Naive thymus-derived CD4-positive, alpha-beta T cell (primary cell): ENCODE measurements around the gene CER1. TPM values are rescaled to one million over a fixed set of nuclear protein-coding genes. Genes with fewer than 3 reads are reported as not detected.
"Not testable (repeated sequence)": the region's sequence is repeated elsewhere in the genome, so short reads cannot be mapped to it uniquely, and the experiment has no call there.

Source experiments
- ATAC-seq: fragments of 150-1000 bp; cut with Tn5 transposase; 2 replicates; pipeline ENCODE4 v1.10.0; 2021; ENCODE audit warnings: mild to moderate bottlenecking, moderate library complexity
- CTCF ChIA-PET: fragments of 350-600 bp; sonication (Branson Sonifier 250); formaldehyde crosslinking; loops from one replicate; lab custom pipeline; 2021; ENCODE audit warnings: antibody characterized with exemption; lab: Charles Lee
- POLR2A ChIA-PET: fragments of 350-600 bp; sonication (Branson Sonifier 250); formaldehyde crosslinking; loops from one replicate; lab custom pipeline; 2021; ENCODE audit warnings: antibody characterized with exemption, inconsistent platforms; lab: Charles Lee
- DNase-seq, 9 donors: peaks; one replicate each; pipeline versions ENCODE4 v3.0.0 to v3.0.0-alpha.2; 2020 to 2022; ENCODE audit warnings: mixed read lengths in 1 of 9
- H3K27ac ChIP-seq: one replicate; pipeline ENCODE4 v1.7.0; 2013; ENCODE audit warnings: mild to moderate bottlenecking, low read depth, low read length, moderate library complexity
- H3K27me3 ChIP-seq, 2 donors: one replicate each; pipeline ENCODE4 v1.7.0; 2013; ENCODE audit warnings: low read length in 2 of 2, mild to moderate bottlenecking in 2 of 2, moderate library complexity in 2 of 2; ENCODE audit not compliant: control insufficient read depth in 2 of 2, insufficient read depth in 2 of 2
- H3K36me3 ChIP-seq, 3 experiments: 1 replicate in 2 of 3; 2 replicates in 1 of 3; pipeline ENCODE4 v1.7.0; 2013; ENCODE audit warnings: low read length in 3 of 3, mild to moderate bottlenecking in 3 of 3, moderate library complexity in 1 of 3; ENCODE audit not compliant: insufficient read depth in 3 of 3, control insufficient read depth in 2 of 3
- H3K4me1 ChIP-seq, 2 donors: one replicate each; pipeline ENCODE4 v1.7.0; 2013; ENCODE audit warnings: low read length in 2 of 2, mild to moderate bottlenecking in 2 of 2, moderate library complexity in 1 of 2; ENCODE audit not compliant: control insufficient read depth in 2 of 2, insufficient read depth in 2 of 2
- H3K4me3 ChIP-seq: 2 replicates; pipeline ENCODE4 v1.7.0; 2013; ENCODE audit warnings: mild to moderate bottlenecking, low read length
- H3K9me3 ChIP-seq, 3 experiments: 1 replicate in 2 of 3; 2 replicates in 1 of 3; pipeline ENCODE4 v1.7.0; 2013; ENCODE audit warnings: low read length in 3 of 3; ENCODE audit not compliant: control insufficient read depth in 2 of 3
- H3K27ac Mint-ChIP-seq, 9 donors: one replicate each; pipeline ENCODE4 v1.8.0; 2020 to 2022; ENCODE audit warnings: mixed read lengths in 9 of 9, mild to moderate bottlenecking in 8 of 9, moderate library complexity in 5 of 9, inconsistent platforms in 2 of 9
- H3K27me3 Mint-ChIP-seq, 5 donors: one replicate each; pipeline ENCODE4 v1.8.0; 2021 to 2022; ENCODE audit warnings: mixed read lengths in 5 of 5, mild to moderate bottlenecking in 1 of 5
- H3K36me3 Mint-ChIP-seq, 5 donors: one replicate each; pipeline ENCODE4 v1.8.0; 2020 to 2022; ENCODE audit warnings: mixed read lengths in 5 of 5, mild to moderate bottlenecking in 3 of 5, inconsistent platforms in 1 of 5
- H3K4me1 Mint-ChIP-seq, 7 donors: one replicate each; pipeline ENCODE4 v1.8.0; 2020 to 2022; ENCODE audit warnings: mixed read lengths in 7 of 7, mild to moderate bottlenecking in 3 of 7, inconsistent platforms in 1 of 7
- H3K4me3 Mint-ChIP-seq, 10 donors: one replicate each; pipeline ENCODE4 v1.8.0; 2020 to 2022; ENCODE audit warnings: mild to moderate bottlenecking in 10 of 10, mixed read lengths in 10 of 10, moderate library complexity in 6 of 10, inconsistent platforms in 2 of 10
- H3K9me3 Mint-ChIP-seq, 11 donors: one replicate each; pipeline ENCODE4 v1.8.0; 2020 to 2022; ENCODE audit warnings: mixed read lengths in 11 of 11, mild to moderate bottlenecking in 4 of 11, inconsistent platforms in 1 of 11, moderate library complexity in 1 of 11
- intact Hi-C, 2 donors: fragments of 100-400 bp; cut with micrococcal nuclease; formaldehyde crosslinking; loops; one replicate each; pipeline ENCODE4 v1.15.1; 2023
- polyA plus RNA-seq, 2 donors: library from polyadenylated mRNA; unstranded; fragments of 300-500 nt; fragmentation: Illumina TruSeq; gene quantifications; one replicate each; pipeline ENCODE4 v1.2.3, GENCODE V29; 2021
- total RNA-seq, 6 experiments: library from RNA in 5 of 6; stranded (reverse) in 5 of 6; gene quantifications; 1 replicate in 5 of 6; 2 replicates in 1 of 6; pipeline ENCODE4 v1.2.3 and lab custom pipeline; 2021 to 2026

Gene CER1
- total and polyA plus RNA-seq, 7 experiments from 2014 or later = not detected

DNA sequence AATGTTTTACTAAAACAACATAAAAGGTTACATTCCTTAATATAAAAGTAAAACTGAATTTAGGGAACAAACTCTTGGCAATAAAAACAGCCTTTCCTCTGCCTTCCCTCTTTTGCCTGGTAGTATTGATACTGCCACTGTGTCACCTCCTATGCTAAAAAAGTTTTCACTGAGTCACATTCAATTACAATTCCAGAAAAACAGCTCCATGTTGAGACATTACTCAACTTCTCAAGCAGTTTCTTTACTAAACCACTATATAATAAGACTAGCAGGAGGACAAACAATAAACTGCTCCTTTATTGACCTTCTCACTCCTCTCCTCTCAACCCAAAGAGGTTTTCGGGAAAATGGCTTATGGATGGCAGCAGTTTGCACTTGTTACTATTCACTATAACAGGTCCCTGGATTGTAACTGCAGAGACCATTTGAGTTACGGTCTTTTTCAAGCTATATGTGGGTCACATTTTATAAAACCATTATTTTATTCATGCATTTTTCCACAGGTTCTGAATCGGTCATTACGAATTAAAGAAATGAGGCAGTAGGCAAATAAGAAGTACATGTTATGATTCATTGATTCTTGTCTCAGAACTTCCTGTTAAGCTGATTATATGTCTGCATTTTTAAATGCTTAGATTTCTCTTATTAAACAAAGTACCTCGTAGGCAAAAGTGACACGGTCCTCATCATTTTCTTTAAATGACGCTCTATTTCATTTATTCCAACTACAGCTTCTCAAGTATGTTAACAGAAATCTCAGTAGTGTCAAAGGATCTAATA is 31.4 kb downstream of the CER1 start:
- Histone ChIP-seq H3K9me3 (no peaks in the 10 kb centered on the region), H3K36me3 (peaks cover 0 to 7% (median 0%) of the 10 kb centered on the region in 3 experiments), H3K4me1 (peaks cover 6 to 8% of the 10 kb centered on the region in 2 donors), H3K27ac (no peak overlapping the region), H3K4me3 (no peak overlapping the region), H3K27me3 (no peaks in the 10 kb centered on the region)
- POLR2A ChIA-PET = no interaction called here
- H3K9me3 Mint-ChIP-seq = no peaks in the 10 kb centered on the region
- H3K27ac Mint-ChIP-seq = peak overlapping the region in 5 of 9 donors; percentile 2 to 72 (median 10)
- no peak for DNase-seq
- H3K4me1 Mint-ChIP-seq = peaks cover 22 to 40% (median 33%) of the 10 kb centered on the region in 7 donors
- CTCF ChIA-PET = no interaction called here
- peaks cover 4 to 23% (median 11%) of the 10 kb centered on the region in 5 donors for H3K36me3 Mint-ChIP-seq
- intact Hi-C loops = loop anchor here in 1 of 2 donors (10.0 kb wide), 1 partner anchor 366 kb away; no protein-coding TSS in a partner anchor
- no peak for ATAC-seq
- H3K4me3 Mint-ChIP-seq = peak overlapping the region in 6 of 10 donors; percentile 2 to 54 (median 25)
- H3K27me3 Mint-ChIP-seq = peaks cover 0 to 1% (median 0%) of the 10 kb centered on the region in 5 donors

DNA sequence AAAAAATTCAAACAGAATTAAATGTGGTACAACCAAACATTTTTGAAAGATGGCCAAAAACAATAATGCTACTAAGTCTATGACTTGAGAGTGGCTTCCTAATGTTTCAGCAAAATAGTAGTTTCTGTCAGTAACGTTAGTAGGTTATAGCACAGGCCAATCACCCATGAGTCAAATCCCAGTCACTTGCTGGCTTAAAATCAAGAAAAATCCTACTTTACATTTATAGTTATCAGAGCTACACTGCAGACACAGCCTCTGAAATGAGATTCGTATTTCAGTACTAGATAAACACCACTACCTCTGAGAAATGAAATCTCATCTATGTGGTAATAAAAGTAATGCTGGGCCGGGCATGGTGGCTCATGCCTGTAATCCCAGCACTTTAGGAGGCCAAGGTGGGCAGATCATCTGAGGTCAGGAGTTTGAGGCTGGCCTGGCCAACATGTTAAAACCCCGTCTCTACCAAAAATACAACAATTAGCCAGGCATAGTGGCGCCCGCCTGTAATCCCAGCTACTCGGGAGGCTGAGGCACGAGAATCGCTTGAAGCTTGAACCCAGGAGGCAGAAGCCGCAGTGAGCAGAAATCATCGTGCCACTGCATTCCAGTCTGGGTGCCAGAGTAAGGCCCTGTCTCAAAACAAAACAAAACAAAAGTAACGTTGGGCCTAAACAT is 35.4 kb downstream of the CER1 start:
- Histone ChIP-seq H3K4me1 (peaks cover under 1 to 1% of the 10 kb centered on the region in 2 donors), H3K9me3 (no peaks in the 10 kb centered on the region), H3K27me3 (no peaks in the 10 kb centered on the region), H3K4me3 (no peak overlapping the region), H3K36me3 (peaks cover 0 to 7% (median 0%) of the 10 kb centered on the region in 3 experiments), H3K27ac (no peak overlapping the region)
- ChIA-PET POLR2A (no interaction called here), CTCF (no interaction called here)
- peaks cover 10 to 30% (median 20%) of the 10 kb centered on the region in 7 donors for H3K4me1 Mint-ChIP-seq
- H3K27ac Mint-ChIP-seq = no peak overlapping the region
- H3K9me3 Mint-ChIP-seq = peaks cover 0 to 7% (median 0%) of the 10 kb centered on the region in 11 donors
- H3K27me3 Mint-ChIP-seq = no peaks in the 10 kb centered on the region
- peaks cover 9 to 40% (median 28%) of the 10 kb centered on the region in 5 donors for H3K36me3 Mint-ChIP-seq
- no peak for ATAC-seq
- no peak for DNase-seq
- intact Hi-C loops = no loop called here
- H3K4me3 Mint-ChIP-seq = no peak overlapping the region

DNA sequence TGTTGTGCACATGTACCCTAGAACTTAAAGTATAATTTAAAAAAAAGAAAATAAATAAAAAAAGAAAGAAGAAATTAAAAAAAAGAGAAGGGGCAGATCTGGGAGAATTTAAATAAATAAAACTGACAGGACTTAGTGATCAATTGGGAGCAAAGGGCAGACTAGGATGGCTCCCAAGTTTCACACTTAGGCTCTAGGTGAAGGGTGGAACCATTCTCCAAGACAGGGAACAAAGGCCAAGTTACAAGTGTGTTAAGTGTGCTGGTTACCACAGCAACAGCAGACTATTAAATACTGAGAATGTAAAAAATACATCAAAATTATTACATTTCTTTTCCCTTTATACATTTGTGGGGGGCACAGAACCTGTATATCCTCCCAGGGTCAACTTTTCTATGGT is 36.4 kb downstream of the CER1 start:
- POLR2A ChIA-PET = no interaction called here
- H3K36me3 Mint-ChIP-seq = peaks cover 9 to 49% (median 34%) of the 10 kb centered on the region in 5 donors
- H3K27ac ChIP-seq = no peak overlapping the region
- CTCF ChIA-PET = no interaction called here
- no peak overlapping the region for H3K4me3 ChIP-seq
- peaks cover 0 to 10% (median 0%) of the 10 kb centered on the region in 11 donors for H3K9me3 Mint-ChIP-seq
- no peaks in the 10 kb centered on the region for H3K27me3 Mint-ChIP-seq
- DNase-seq = no peak
- H3K4me3 Mint-ChIP-seq = no peak overlapping the region
- peaks cover 9 to 25% (median 12%) of the 10 kb centered on the region in 7 donors for H3K4me1 Mint-ChIP-seq
- peaks cover 0 to 7% (median 0%) of the 10 kb centered on the region in 3 experiments for H3K36me3 ChIP-seq
- intact Hi-C loops = no loop called here
- H3K4me1 ChIP-seq = no peaks in the 10 kb centered on the region
- H3K27me3 ChIP-seq = no peaks in the 10 kb centered on the region
- H3K9me3 ChIP-seq = no peaks in the 10 kb centered on the region
- ATAC-seq = no peak
- no peak overlapping the region for H3K27ac Mint-ChIP-seq

GRCh38 chr9:14682616-14683015 is 39.9 kb downstream of the CER1 start:
- H3K27me3 Mint-ChIP-seq, H3K27ac Mint-ChIP-seq, H3K27ac ChIP-seq, H3K4me3 Mint-ChIP-seq, H3K27me3 ChIP-seq, H3K9me3 ChIP-seq, POLR2A ChIA-PET, ATAC-seq, H3K4me1 ChIP-seq, H3K36me3 ChIP-seq, DNase-seq, intact Hi-C loops, H3K4me3 ChIP-seq, CTCF ChIA-PET: not testable (repeated sequence)
- Mint-ChIP-seq H3K36me3 (peaks cover 4 to 51% (median 34%) of the 10 kb centered on the region in 5 donors), H3K9me3 (peaks cover 0 to 10% (median 0%) of the 10 kb centered on the region in 11 donors), H3K4me1 (peaks cover 0 to 15% (median 6%) of the 10 kb centered on the region in 7 donors)

DNA sequence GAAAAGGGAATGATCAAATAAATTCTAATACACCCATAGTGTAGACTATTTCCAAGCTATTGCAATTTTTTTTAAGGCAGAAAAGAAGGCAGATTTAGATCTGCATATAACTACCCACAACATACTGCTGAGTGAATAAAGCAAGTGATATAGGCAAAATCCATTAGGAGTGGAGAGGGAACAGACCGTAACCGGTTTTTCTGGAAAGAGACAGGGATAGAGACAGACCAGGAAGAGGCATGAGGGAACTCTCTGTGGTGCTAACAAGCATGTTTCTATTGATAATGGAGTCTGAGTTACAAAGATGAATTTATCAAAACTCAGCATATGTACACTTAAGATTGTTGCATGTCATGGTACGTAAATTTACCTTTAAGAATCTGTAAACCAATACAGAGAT is 43.8 kb downstream of the CER1 start:
- no peaks in the 10 kb centered on the region for H3K27me3 Mint-ChIP-seq
- H3K9me3 Mint-ChIP-seq = peaks cover 0 to 3% (median 0%) of the 10 kb centered on the region in 11 donors
- H3K4me1 Mint-ChIP-seq = peaks cover 0 to 15% (median 6%) of the 10 kb centered on the region in 7 donors
- Histone ChIP-seq H3K9me3 (no peaks in the 10 kb centered on the region), H3K4me1 (no peaks in the 10 kb centered on the region), H3K27me3 (no peaks in the 10 kb centered on the region), H3K27ac (no peak overlapping the region), H3K36me3 (no peaks in the 10 kb centered on the region), H3K4me3 (no peak overlapping the region)
- ChIA-PET CTCF (no interaction called here), POLR2A (no interaction called here)
- H3K27ac Mint-ChIP-seq = no peak overlapping the region
- peaks cover 4 to 48% (median 17%) of the 10 kb centered on the region in 5 donors for H3K36me3 Mint-ChIP-seq
- intact Hi-C loops = loop anchor here in 1 of 2 donors (5.0 kb wide), 1 partner anchor 61 kb away; no protein-coding TSS in a partner anchor
- DNase-seq (no peak), ATAC-seq (no peak)
- H3K4me3 Mint-ChIP-seq = no peak overlapping the region

DNA sequence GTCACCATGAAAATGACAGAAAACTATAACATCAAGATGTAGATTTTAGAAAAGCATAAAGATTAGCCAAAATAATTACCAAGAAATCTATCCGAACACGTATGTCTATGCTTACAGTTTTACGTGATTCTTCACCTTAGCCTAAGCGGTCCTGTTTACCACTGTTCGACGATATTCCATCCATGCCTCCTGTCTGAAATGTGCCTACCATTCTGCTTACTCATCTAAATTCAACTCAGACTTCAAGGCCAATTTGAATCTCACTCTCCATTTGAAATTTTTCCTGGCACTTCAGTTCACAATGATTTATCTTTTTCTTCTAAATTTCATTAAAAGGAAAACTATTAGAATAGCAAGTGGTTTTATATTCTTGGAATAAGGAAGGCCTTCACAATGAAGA is 44.7 kb downstream of the CER1 start:
- no peaks in the 10 kb centered on the region for H3K36me3 ChIP-seq
- H3K9me3 ChIP-seq = no peaks in the 10 kb centered on the region
- ATAC-seq (no peak), DNase-seq (no peak)
- intact Hi-C loops = loop anchor here in 1 of 2 donors (5.0 kb wide), 1 partner anchor 61 kb away; no protein-coding TSS in a partner anchor
- H3K27ac ChIP-seq = no peak overlapping the region
- ChIA-PET CTCF (no interaction called here), POLR2A (no interaction called here)
- H3K4me1 ChIP-seq = no peaks in the 10 kb centered on the region
- Mint-ChIP-seq H3K36me3 (peaks cover 4 to 46% (median 15%) of the 10 kb centered on the region in 5 donors), H3K27ac (no peak overlapping the region), H3K4me1 (peaks cover 0 to 15% (median 5%) of the 10 kb centered on the region in 7 donors), H3K9me3 (peaks cover 0 to 3% (median 0%) of the 10 kb centered on the region in 11 donors), H3K4me3 (no peak overlapping the region), H3K27me3 (no peaks in the 10 kb centered on the region)
- no peaks in the 10 kb centered on the region for H3K27me3 ChIP-seq
- H3K4me3 ChIP-seq = no peak overlapping the region
